Measurements from ENCODE around the gene SULF2.
A peak's percentile ranks its signal among the peaks of the same experiment; 100 is the strongest.

SULF2 gene

DNA sequence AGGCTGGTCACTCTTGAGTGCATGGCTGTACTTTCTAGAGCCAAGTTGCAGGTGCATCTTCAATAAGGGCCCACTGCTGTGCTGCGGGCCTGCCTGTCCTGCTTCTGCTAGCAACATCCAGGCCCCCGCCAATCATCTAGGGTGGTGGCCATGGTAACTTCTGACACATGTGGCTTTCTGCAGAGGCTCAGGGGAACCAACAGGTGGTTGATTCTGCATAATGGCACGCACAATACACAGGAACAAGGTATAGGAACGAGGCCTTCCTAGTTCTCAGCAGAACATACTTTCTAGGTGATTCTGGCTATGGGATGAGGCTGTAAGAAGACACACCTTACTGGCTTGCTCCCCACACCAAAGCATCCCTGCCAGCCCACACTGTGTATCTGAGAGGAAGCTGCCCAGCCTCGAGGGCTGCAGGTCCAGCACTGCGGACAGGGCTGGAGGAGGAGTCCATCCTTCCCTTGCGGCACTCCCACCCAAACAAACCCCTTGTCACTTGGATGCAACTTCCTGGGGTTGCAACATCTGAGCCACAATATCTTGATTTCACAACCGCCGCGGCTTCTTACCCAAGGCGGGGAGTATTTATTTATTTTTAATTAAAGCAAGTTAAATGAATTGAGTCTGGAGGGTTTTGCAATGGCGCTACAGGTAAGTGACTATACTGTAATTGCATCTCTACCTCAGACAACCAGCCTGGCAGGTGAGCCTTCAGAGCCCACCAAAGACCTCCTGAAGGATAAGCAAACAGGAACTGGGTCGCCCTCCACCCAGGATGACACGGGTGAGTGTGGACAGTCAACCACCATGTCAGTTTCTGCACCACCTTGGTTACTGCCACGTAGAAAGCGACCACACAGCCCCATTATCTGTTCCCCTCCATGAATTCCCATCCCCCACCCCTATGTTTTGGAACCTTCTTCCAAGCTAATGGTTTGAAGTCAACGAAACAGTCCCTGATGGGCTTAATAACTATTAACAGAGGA lies 49.6 kb downstream of the SULF2 start:
- DNase-seq: no peak

- DNase-seq: no peak
These were observed 50.4 kb downstream of the SULF2 start for GRCh38 chr20:47734870-47735269.

DNA sequence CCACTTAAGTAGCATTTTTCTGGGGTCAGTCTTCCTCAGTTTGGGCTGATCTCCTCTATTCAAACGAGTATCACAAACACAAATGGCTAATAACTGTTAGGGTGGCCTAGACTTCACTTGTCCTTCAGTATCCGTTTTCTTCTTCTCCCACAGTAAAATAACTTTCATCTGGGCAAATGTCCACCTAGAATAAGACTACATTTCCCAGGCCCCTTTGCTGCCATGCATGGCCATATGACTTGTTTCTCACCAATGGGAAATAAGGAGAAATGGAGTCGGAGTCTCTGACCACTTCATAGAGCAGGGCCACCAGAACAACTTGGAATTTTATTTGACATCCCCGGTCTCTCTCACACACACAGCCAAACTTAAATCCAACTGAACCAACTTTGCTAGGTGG lies 51.4 kb downstream of the SULF2 start:
- DNase-seq: no peak

DNA sequence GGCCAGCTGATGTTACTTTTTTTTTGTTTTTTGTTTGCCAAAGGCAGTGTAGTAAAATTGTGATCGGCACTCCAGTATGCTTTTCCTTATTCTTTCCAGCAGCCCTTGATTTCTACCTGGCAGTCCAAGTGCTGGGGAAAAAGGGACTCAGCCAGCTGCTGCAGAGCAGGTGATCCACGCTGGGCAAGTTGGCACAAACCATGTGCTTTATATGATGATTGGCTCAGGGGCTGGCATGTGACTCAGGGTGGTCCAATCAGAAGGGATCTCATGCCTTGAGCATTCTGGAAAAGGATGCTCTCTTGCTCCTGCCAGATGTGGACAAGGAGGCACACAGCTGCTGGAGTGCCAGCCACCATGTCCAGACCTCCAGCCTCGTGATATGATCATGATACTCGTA lies 54.5 kb downstream of the SULF2 start:
- no peak for DNase-seq

GRCh38 chr20:47729472-47729871 lies 55.8 kb downstream of the SULF2 start:
- DNase-seq: no peak

GRCh38 chr20:47727909-47728361 lies 57.3 kb downstream of the SULF2 start:
- no peak for DNase-seq

GRCh38 chr20:47727170-47727880 lies 58.0 kb downstream of the SULF2 start:
- DNase-seq: peak; percentile 80

- DNase-seq: no peak
These were observed 58.6 kb downstream of the SULF2 start for GRCh38 chr20:47726632-47727031.

GRCh38 chr20:47725248-47725973 lies 59.9 kb downstream of the SULF2 start:
- DNase-seq: peak; percentile 88

GRCh38 chr20:47724910-47725247 lies 60.4 kb downstream of the SULF2 start:
- no peak for DNase-seq

GRCh38 chr20:47724396-47724795 lies 60.9 kb downstream of the SULF2 start:
- no peak for DNase-seq

- DNase-seq: no peak
These were observed 62.0 kb downstream of the SULF2 start for GRCh38 chr20:47723322-47723721.

- DNase-seq: no peak
These were observed 64.4 kb downstream of the SULF2 start for GRCh38 chr20:47720636-47721427.

- no peak for DNase-seq
These were observed 65.7 kb downstream of the SULF2 start for GRCh38 chr20:47719625-47720024.

- DNase-seq: no peak
These were observed 66.1 kb downstream of the SULF2 start for GRCh38 chr20:47719211-47719610.

DNA sequence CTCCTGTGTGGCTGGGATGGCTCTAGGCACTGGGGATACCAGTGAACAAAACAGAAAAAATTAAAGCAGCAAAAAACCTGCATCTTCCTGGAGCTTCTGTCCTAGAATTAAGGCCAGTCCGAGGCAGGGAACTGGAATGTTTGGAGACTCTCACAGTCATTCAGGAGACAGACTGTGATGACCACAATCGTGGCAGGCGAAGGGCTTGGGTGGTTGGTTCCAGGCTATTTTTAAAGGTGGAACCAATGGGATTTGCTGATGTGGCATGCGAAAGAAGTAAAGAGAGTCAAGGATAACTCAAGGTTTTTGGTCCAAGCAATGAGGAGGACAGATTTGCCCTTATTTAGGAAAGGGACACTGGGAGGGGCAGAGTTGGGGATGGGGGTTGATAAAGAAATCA lies 66.9 kb downstream of the SULF2 start:
- no peak for DNase-seq

- DNase-seq: no peak
These were observed 67.9 kb downstream of the SULF2 start for GRCh38 chr20:47717421-47717820.

- no peak for DNase-seq
These were observed 71.3 kb downstream of the SULF2 start for GRCh38 chr20:47713878-47714450.

- no peak for DNase-seq
These were observed 72.1 kb downstream of the SULF2 start for GRCh38 chr20:47713163-47713562.

- no peak for DNase-seq
These were observed 74.1 kb downstream of the SULF2 start for GRCh38 chr20:47711046-47711752.

- no peak for DNase-seq
These were observed 74.6 kb downstream of the SULF2 start for GRCh38 chr20:47710665-47711045.

Data from activated CD4-positive, alpha-beta T cell treated with anti-CD3 and anti-CD28 coated beads for 48 hours (primary cell).